GM12878 (cell line): ENCODE measurements around the gene IFI27L1. TPM values are rescaled to one million over a fixed set of nuclear protein-coding genes. Genes with fewer than 3 reads are reported as not detected.

Experiments
- ATAC-seq: fragments of 200-7000 bp; cut with Tn5 transposase; 3 replicates; pipeline ENCODE4 v1.9.1; 2020; ENCODE audit warnings: mild to moderate bottlenecking, moderate library complexity
- BruUV-seq: library from RNA; stranded (reverse); fragments of 400-500 nt; replicated peaks from 2 replicates; lab custom pipeline; 2021; lab: Mats Ljungman, UMichigan
- CTCF ChIA-PET: fragments of 300-600 bp; sonication (Branson Sonifier 250); formaldehyde crosslinking; extraction: SDS; loops from one replicate; lab custom pipeline; 2021; ENCODE audit warnings: inconsistent platforms; lab: Yijun Ruan, JAX
- POLR2A ChIA-PET: fragments of 350-600 bp; formaldehyde crosslinking; extraction: SDS; loops from one replicate; lab custom pipeline; 2021; ENCODE audit warnings: inconsistent platforms; lab: Charles Lee
- RAD21 ChIA-PET: fragments of 300-600 bp; sonication (Branson Sonifier 250); formaldehyde crosslinking; loops from one replicate; lab custom pipeline; 2023; ENCODE audit warnings: antibody characterized with exemption; ENCODE audit not compliant: unreplicated experiment; lab: Charles Lee
- SMC1A ChIA-PET: fragments of 300-600 bp; sonication (Branson Sonifier 250); formaldehyde crosslinking; loops from one replicate; lab custom pipeline; 2023; ENCODE audit not compliant: unreplicated experiment, uncharacterized antibody; lab: Charles Lee
- DNase-seq: peaks from one replicate; pipeline ENCODE4 v3.0.0-alpha.2; 2011; ENCODE audit warnings: low read depth, low spot score
- FAIRE-seq: peaks from 3 replicates; lab custom pipeline; 2011; peaks lifted over from hg19 to GRCh38; lab: Jason Lieb, UNC
- H2AFZ ChIP-seq: 2 replicates; pipeline ENCODE4 v1.6.0; 2011; ENCODE audit warnings: low read depth, low read length, control low read depth; ENCODE audit not compliant: control insufficient read depth
- H3K27ac ChIP-seq: 2 replicates; pipeline ENCODE4 v1.5.1; 2011; ENCODE audit warnings: control low read depth; ENCODE audit not compliant: control insufficient read depth, insufficient read depth
- H3K27me3 ChIP-seq, 2 experiments: replicated peaks in 1 of 2; 2 replicates each; pipeline versions ENCODE4 v1.6.0 to v1.6.1; 2011; ENCODE audit warnings: low read length in 1 of 2; ENCODE audit not compliant: control insufficient read depth in 2 of 2, insufficient read depth in 2 of 2
- H3K36me3 ChIP-seq, 2 experiments: 2 replicates each; pipeline ENCODE4 v1.5.1; 2011; ENCODE audit warnings: low read length in 1 of 2; ENCODE audit not compliant: control insufficient read depth in 2 of 2, insufficient read depth in 2 of 2
- H3K4me1 ChIP-seq: 2 replicates; pipeline ENCODE4 v1.6.1; 2011; ENCODE audit warnings: mild to moderate bottlenecking, low read length, moderate library complexity, mixed read lengths; ENCODE audit not compliant: control insufficient read depth, insufficient read depth
- H3K4me2 ChIP-seq: 2 replicates; pipeline ENCODE4 v1.6.0; 2011; ENCODE audit warnings: control low read depth; ENCODE audit not compliant: control insufficient read depth, insufficient read depth
- H3K4me3 ChIP-seq: fragments of 200-600 bp; sonication (generic); 2 replicates; pipeline ENCODE4 v1.5.1; 2016
- H3K79me2 ChIP-seq: 2 replicates; pipeline ENCODE4 v1.6.0; 2011; ENCODE audit warnings: low read length; ENCODE audit not compliant: control insufficient read depth, insufficient read depth
- H3K9ac ChIP-seq: 2 replicates; pipeline ENCODE4 v1.8.0; 2011; ENCODE audit warnings: low read length, control low read depth, mixed read lengths; ENCODE audit not compliant: control insufficient read depth, insufficient read depth
- H3K9me3 ChIP-seq: replicated peaks from 3 replicates; pipeline ENCODE4 v1.5.1; 2011; ENCODE audit warnings: mild to moderate bottlenecking, low read length; ENCODE audit not compliant: control insufficient read depth, insufficient read depth
- H4K20me1 ChIP-seq: 2 replicates; pipeline ENCODE4 v1.6.0; 2011; ENCODE audit not compliant: control insufficient read depth, insufficient read depth
- CBX3 ChIP-seq: fragments of 200-600 bp; sonication (generic); IDR thresholded peaks from 2 replicates; pipeline ENCODE4 v1.6.1; 2016; ENCODE audit warnings: low read depth, borderline replicate concordance
- HDAC6 ChIP-seq: fragments of 200-600 bp; sonication (generic); IDR thresholded peaks from one replicate; pipeline ENCODE4 v1.8.0; 2017; ENCODE audit warnings: antibody characterized with exemption; ENCODE audit not compliant: unreplicated experiment
- NBN ChIP-seq: fragments of 450-650 bp; IDR thresholded peaks from 2 replicates; pipeline ENCODE4 v1.6.1; 2016
- RUNX3 ChIP-seq: IDR thresholded peaks from 2 replicates; pipeline ENCODE4 v1.6.1; 2012; ENCODE audit warnings: low read length, inconsistent platforms
- STAT1 ChIP-seq: fragments of 450-650 bp; conservative IDR thresholded peaks from 2 replicates; pipeline ENCODE4 v1.6.1; 2014; ENCODE audit warnings: antibody characterized with exemption, mild to moderate bottlenecking
- WGBS: methylation state at CpG from one replicate; pipeline ENCODE4 v1.1.6; 2016; ENCODE audit warnings: low lambda C conversion rate; ENCODE audit not compliant: insufficient replicate concordance, insufficient coverage; ENCODE audit errors: missing lambda C conversion rate; 5-methylcytosine and 5-hydroxymethylcytosine counted together
- in situ Hi-C: fragments of 300-500 bp; cut with MboI; formaldehyde crosslinking; loops from 9 replicates; pipeline ENCODE4 v1.14.3; 2018; ENCODE audit warnings: mixed read lengths
- intact Hi-C: fragments of 100-400 bp; cut with micrococcal nuclease; formaldehyde crosslinking; loops from one replicate; pipeline ENCODE4 v1.14.2; 2022; ENCODE audit not compliant: unreplicated experiment
- polyA plus RNA-seq, 11 experiments: library from polyadenylated mRNA; depleted of rRNA in 4 of 11; unstranded in 6 of 11; stranded (reverse) in 5 of 11; fragments of >200 nt; fragmentation: Nextera tagmentation in 4 of 11; fragmentation: Illumina TruSeq in 1 of 11; extraction: Ambion mirVana in 4 of 11; extraction: Trizol in 1 of 11; gene quantifications; 1 replicate in 1 of 11; 2 replicates in 10 of 11; pipeline versions ENCODE4 v1.2.1 to v1.2.3, GENCODE V29; 2011 to 2016; ENCODE audit warnings: inconsistent platforms in 2 of 11, missing spikeins in 2 of 11, low read depth in 1 of 11
- total RNA-seq, 4 experiments: library from RNA; depleted of rRNA in 3 of 4; stranded (reverse); fragments of >200 nt in 3 of 4; fragmentation: Illumina TruSeq in 1 of 4; extraction: Trizol in 1 of 4; gene quantifications; 2 replicates each; pipeline versions ENCODE4 v1.2.1 to v1.2.3, GENCODE V29; 2013 to 2021
- TF ChIP-seq, protein P1 (sequence below): fragments of 450-650 bp; IDR thresholded peaks from 2 replicates; pipeline ENCODE4 v1.6.1; 2018; ENCODE audit warnings: borderline replicate concordance, mild to moderate bottlenecking; ENCODE audit not compliant: partially characterized antibody
- TF ChIP-seq, protein P2 (sequence below): fragments of 450-650 bp; formaldehyde crosslinking; IDR thresholded peaks from 2 replicates; pipeline ENCODE4 v1.4.0; 2022; ENCODE audit warnings: mild to moderate bottlenecking, moderate library complexity

Gene IFI27L1
- total and polyA plus RNA-seq, 10 of the 15 experiments (the other 5 are each of a cell fraction or from before 2014, with no cell fraction given): 17.4 to 38.8 (median 27.6) TPM

DNA sequence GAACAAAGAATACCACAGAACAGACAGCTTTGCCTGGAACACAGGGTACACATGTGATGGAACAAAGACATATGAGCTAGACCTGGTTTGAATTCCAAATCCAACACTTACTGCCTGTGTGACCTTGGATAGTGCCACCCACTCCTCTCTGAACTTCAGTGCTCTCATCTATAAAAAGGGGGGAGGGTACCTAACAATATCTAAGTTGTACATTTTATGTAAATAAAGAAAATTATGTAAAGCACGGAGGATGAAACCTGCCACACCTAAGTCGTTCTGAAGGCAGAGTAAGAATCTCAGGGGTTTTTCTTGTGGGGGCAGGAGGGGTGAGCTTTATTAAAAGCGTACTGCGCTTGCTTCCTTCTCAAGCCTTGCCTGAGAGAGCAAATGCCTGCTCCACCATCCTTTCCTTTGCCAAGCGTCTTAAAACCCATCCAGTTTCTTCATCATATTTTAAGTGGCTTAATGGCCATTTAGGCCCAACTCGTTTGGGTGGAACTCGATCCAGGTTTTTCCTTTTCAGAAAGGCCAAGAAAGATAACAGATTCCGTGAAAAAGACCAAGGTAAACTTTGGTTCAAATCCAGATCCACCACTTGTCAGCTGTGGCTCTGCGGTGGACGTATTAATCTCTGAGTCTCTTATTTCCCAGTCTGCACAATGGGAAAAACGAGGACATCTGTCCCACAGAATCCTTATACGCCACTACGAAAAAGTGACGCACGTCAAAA, 1.1 kb upstream of the IFI27L1 start:
- SMC1A ChIA-PET: interaction anchor here (1.0 to 2.8 kb wide), 7 partner anchors 11 to 140 kb away, joined by 3 to 10 read pairs (median 4); partner anchors contain the start of gene IFI27L2
- TF ChIP-seq NBN (no peak), RUNX3 (peak; percentile 14; the same call in 1 of the 2 replicates)
- TF ChIP-seq, all 136 proteins: peak for 1
- Histone ChIP-seq H3K4me1 (peaks cover 3% of the 10 kb centered on the region), H3K27me3 (no peaks in the 10 kb centered on the region), H3K36me3 (peaks cover 0 to 20% of the 10 kb centered on the region in 2 experiments; a peak in 3 of 4 replicates), H3K4me2 (peak overlapping the region; percentile 89), H3K4me3 (peak overlapping the region; percentile 72), H3K27ac (peak overlapping the region; percentile 96), H3K9me3 (peaks cover 12% of the 10 kb centered on the region), H2AFZ (peak overlapping the region; percentile 98), H3K9ac (peak overlapping the region; percentile 98), H3K79me2 (peaks cover 65% of the 10 kb centered on the region), H4K20me1 (peaks cover 5% of the 10 kb centered on the region; the same call in 1 of the 2 replicates)
- POLR2A ChIA-PET: interaction anchor here (1.1 to 3.0 kb wide), 2 partner anchors 15 to 23 kb away, joined by 3 to 14 read pairs; no protein-coding TSS in a partner anchor
- CTCF ChIA-PET: interaction anchor here (0.8 to 4.5 kb wide), 9 partner anchors 11 to 140 kb away, joined by 3 to 17 read pairs (median 7); no protein-coding TSS in a partner anchor
- BruUV-seq: no TSS peak
- no peak for FAIRE-seq
- DNase-seq: no peak
- in situ Hi-C loops: no loop called here
- RAD21 ChIA-PET: interaction anchor here (0.5 to 1.8 kb wide), 4 partner anchors 23 to 140 kb away, joined by 3 to 8 read pairs (median 3); partner anchors contain the start of gene IFI27L2
- peak; percentile 28 for ATAC-seq
- under 1% methylated on average over 15 of the region's 15 CpGs for WGBS
- intact Hi-C loops: loop anchor here (5.0 kb wide), 1 partner anchor 103 kb away; the partner anchor contains the start of gene ASB2

DNA sequence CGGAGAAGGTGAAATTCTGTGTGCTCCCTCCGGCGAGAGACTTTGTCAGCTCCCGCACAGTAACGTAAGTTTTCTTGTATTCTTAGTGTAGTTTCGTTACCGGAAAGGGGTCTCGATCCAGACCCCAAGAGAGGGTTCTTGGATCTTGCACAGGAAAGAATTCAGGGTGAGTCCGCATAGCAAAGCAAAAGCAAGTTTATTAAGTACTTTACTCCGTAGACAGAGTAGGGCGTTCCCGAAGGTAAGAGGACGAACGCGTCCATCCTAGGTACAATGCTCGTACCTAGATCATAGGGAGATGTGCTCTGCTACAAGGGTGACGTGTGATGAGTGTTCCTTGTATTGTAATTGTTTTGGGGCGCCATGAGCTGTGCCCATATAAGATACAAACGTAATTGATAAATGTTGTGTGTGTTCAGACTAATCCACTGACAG, 293 bp downstream of the IFI27L1 start:
- ChIA-PET SMC1A (interaction anchor here (1.4 to 2.8 kb wide), 4 partner anchors 17 to 50 kb away, joined by 3 to 10 read pairs (median 9); no protein-coding TSS in a partner anchor), POLR2A (interaction anchor here (0.8 to 3.0 kb wide), 4 partner anchors 9 to 71 kb away, joined by 3 to 14 read pairs (median 6); partner anchors contain the start of gene IFI27L2), RAD21 (interaction anchor here (0.6 to 2.0 kb wide), 9 partner anchors 24 to 1434 kb away, joined by 3 to 13 read pairs (median 3); partner anchors contain the start of gene IFI27L2), CTCF (interaction anchor here (0.6 to 4.5 kb wide), 15 partner anchors 22 to 192 kb away, joined by 3 to 17 read pairs (median 4); partner anchors contain the start of gene OTUB2)
- peak overlapping the region; percentile 72 for H3K4me3 ChIP-seq
- ATAC-seq (peak; percentile 22), DNase-seq (no peak), FAIRE-seq (no peak)
- H3K9me3 ChIP-seq: peaks cover 7% of the 10 kb centered on the region
- H3K4me2 ChIP-seq: peak overlapping the region; percentile 84
- peak overlapping the region; percentile 98 for H2AFZ ChIP-seq
- H3K4me1 ChIP-seq: peaks cover 3% of the 10 kb centered on the region
- peaks cover 5% of the 10 kb centered on the region; the same call in 1 of the 2 replicates for H4K20me1 ChIP-seq
- peak overlapping the region; percentile 96 for H3K27ac ChIP-seq
- no peaks in the 10 kb centered on the region for H3K27me3 ChIP-seq
- WGBS: 2% methylated on average over 19 of the region's 19 CpGs
- H3K9ac ChIP-seq: peak overlapping the region; percentile 98
- intact Hi-C loops: loop anchor here (5.0 kb wide), 1 partner anchor 104 kb away; the partner anchor contains the start of gene ASB2
- in situ Hi-C loops: no loop called here
- no TSS peak for BruUV-seq
- peaks cover 0 to 16% of the 10 kb centered on the region in 2 experiments; a peak in 3 of 4 replicates for H3K36me3 ChIP-seq
- peaks cover 51% of the 10 kb centered on the region for H3K79me2 ChIP-seq
- TF ChIP-seq STAT1 (0 out of 2 replicates have a peak, but pooled peaks have one; percentile 6), CBX3 (no peak), HDAC6 (peak; percentile 12)
- TF ChIP-seq, protein P1, sequence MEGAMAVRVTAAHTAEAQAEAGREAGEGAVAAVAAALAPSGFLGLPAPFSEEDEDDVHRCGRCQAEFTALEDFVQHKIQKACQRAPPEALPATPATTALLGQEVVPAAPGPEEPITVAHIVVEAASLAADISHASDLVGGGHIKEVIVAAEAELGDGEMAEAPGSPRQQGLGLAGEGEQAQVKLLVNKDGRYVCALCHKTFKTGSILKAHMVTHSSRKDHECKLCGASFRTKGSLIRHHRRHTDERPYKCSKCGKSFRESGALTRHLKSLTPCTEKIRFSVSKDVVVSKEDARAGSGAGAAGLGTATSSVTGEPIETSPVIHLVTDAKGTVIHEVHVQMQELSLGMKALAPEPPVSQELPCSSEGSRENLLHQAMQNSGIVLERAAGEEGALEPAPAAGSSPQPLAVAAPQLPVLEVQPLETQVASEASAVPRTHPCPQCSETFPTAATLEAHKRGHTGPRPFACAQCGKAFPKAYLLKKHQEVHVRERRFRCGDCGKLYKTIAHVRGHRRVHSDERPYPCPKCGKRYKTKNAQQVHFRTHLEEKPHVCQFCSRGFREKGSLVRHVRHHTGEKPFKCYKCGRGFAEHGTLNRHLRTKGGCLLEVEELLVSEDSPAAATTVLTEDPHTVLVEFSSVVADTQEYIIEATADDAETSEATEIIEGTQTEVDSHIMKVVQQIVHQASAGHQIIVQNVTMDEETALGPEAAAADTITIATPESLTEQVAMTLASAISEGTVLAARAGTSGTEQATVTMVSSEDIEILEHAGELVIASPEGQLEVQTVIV: no peak
- TF ChIP-seq, protein P2, sequence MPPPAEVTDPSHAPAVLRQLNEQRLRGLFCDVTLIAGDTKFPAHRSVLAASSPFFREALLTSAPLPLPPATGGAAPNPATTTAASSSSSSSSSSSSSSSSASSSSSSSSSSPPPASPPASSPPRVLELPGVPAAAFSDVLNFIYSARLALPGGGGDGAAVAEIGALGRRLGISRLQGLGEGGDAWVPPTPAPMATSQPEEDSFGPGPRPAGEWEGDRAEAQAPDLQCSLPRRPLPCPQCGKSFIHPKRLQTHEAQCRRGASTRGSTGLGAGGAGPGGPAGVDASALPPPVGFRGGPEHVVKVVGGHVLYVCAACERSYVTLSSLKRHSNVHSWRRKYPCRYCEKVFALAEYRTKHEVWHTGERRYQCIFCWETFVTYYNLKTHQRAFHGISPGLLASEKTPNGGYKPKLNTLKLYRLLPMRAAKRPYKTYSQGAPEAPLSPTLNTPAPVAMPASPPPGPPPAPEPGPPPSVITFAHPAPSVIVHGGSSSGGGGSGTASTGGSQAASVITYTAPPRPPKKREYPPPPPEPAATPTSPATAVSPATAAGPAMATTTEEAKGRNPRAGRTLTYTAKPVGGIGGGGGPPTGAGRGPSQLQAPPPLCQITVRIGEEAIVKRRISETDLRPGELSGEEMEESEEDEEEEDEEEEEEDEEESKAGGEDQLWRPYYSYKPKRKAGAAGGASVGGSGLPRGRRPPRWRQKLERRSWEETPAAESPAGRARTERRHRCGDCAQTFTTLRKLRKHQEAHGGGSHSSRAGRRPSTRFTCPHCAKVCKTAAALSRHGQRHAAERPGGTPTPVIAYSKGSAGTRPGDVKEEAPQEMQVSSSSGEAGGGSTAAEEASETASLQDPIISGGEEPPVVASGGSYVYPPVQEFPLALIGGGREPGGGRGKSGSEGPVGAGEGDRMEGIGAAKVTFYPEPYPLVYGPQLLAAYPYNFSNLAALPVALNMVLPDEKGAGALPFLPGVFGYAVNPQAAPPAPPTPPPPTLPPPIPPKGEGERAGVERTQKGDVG (CRISPR knock-in tag): no peak
